ENCODE data around the gene KIR3DL1.
"Not testable (repeated sequence)": the region's sequence is repeated elsewhere in the genome, so short reads cannot be mapped to it uniquely, and the experiment has no call there.

Gene KIR3DL1

GRCh38 chr19:54816251-54816650, at the start of gene KIR3DL1:
Gene KIR3DL1, plus strand, starts transcription at chr19:54816468.
- not testable (repeated sequence) for H3K4me3 ChIP-seq (ENCODE audit: low read length); H3K9ac ChIP-seq (ENCODE audit: low read length); H3K4me1 ChIP-seq (ENCODE audit: control insufficient read depth, insufficient read depth, low read length); H3K36me3 ChIP-seq (ENCODE audit: control insufficient read depth, insufficient read depth, low read length); H3K9me3 ChIP-seq (ENCODE audit: control insufficient read depth, low read length); H3K27me3 ChIP-seq (ENCODE audit: control insufficient read depth, insufficient read depth, low read length)

DNA sequence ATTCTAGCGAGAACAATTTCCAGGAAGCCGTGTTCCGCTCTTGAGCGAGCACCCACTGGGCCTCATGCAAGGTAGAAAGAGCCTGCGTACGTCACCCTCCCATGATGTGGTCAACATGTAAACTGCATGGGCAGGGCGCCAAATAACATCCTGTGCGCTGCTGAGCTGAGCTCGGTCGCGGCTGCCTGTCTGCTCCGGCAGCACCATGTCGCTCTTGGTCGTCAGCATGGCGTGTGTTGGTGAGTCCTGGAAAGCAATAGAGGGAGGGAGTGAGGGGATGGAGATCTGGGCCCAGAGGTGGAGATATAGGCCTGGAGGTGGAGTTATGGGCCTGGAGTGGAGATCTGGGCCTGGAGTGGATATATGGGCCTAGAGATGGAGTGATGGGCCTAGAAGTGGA, 46.6 kb upstream of the KIR3DL1 start, which contains the start of gene KIR2DL1:
TSS of gene KIR2DL1 (plus strand) at position 148 of the 400 bp plus-strand sequence. CDS start at position 206, 58 bp downstream.
- H3K9ac ChIP-seq (ENCODE audit: low read length); H3K9me3 ChIP-seq (ENCODE audit: control insufficient read depth, low read length); H3K4me3 ChIP-seq (ENCODE audit: low read length); H3K4me1 ChIP-seq (ENCODE audit: control insufficient read depth, insufficient read depth, low read length); H3K36me3 ChIP-seq (ENCODE audit: control insufficient read depth, insufficient read depth, low read length); H3K27me3 ChIP-seq (ENCODE audit: control insufficient read depth, insufficient read depth, low read length): not testable (repeated sequence)

DNA sequence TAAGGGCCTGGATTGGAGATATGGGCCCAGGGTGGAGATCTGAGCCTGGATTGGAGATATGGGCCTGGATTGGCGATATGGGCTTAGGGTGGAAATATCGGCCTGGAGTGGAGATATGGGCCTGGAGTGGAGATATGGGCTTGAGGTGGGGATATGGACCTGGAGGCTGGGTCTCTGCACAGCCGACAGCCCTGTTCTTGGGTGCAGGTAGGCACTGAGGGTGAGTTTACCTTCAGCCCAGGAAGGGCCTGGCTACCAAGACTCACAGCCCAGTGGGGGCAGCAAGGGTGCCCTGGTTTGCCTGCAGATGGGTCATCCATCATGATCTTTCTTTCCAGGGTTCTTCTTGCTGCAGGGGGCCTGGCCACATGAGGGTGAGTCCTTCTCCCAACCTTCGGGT, 45.8 kb upstream of the KIR3DL1 start:
- H3K9ac ChIP-seq (ENCODE audit: low read length); H3K4me1 ChIP-seq (ENCODE audit: control insufficient read depth, insufficient read depth, low read length); H3K9me3 ChIP-seq (ENCODE audit: control insufficient read depth, low read length); H3K27me3 ChIP-seq (ENCODE audit: control insufficient read depth, insufficient read depth, low read length); H3K36me3 ChIP-seq (ENCODE audit: control insufficient read depth, insufficient read depth, low read length); H3K4me3 ChIP-seq (ENCODE audit: low read length): not testable (repeated sequence)

- not testable (repeated sequence) for H3K27me3 ChIP-seq (ENCODE audit: control insufficient read depth, insufficient read depth, low read length); H3K4me3 ChIP-seq (ENCODE audit: low read length); H3K4me1 ChIP-seq (ENCODE audit: control insufficient read depth, insufficient read depth, low read length); H3K9me3 ChIP-seq (ENCODE audit: control insufficient read depth, low read length); H3K9ac ChIP-seq (ENCODE audit: low read length); H3K36me3 ChIP-seq (ENCODE audit: control insufficient read depth, insufficient read depth, low read length)
Measured at GRCh38 chr19:54771018-54771960, 45.0 kb upstream of the KIR3DL1 start.

GRCh38 chr19:54772666-54773065, 43.6 kb upstream of the KIR3DL1 start:
- not testable (repeated sequence) for H3K4me3 ChIP-seq (ENCODE audit: low read length); H3K36me3 ChIP-seq (ENCODE audit: control insufficient read depth, insufficient read depth, low read length); H3K9me3 ChIP-seq (ENCODE audit: control insufficient read depth, low read length); H3K4me1 ChIP-seq (ENCODE audit: control insufficient read depth, insufficient read depth, low read length); H3K27me3 ChIP-seq (ENCODE audit: control insufficient read depth, insufficient read depth, low read length); H3K9ac ChIP-seq (ENCODE audit: low read length)

- not testable (repeated sequence) for H3K9me3 ChIP-seq (ENCODE audit: control insufficient read depth, low read length); H3K4me3 ChIP-seq (ENCODE audit: low read length); H3K36me3 ChIP-seq (ENCODE audit: control insufficient read depth, insufficient read depth, low read length); H3K4me1 ChIP-seq (ENCODE audit: control insufficient read depth, insufficient read depth, low read length); H3K27me3 ChIP-seq (ENCODE audit: control insufficient read depth, insufficient read depth, low read length); H3K9ac ChIP-seq (ENCODE audit: low read length)
Measured at GRCh38 chr19:54775095-54775815, 41.0 kb upstream of the KIR3DL1 start.

DNA sequence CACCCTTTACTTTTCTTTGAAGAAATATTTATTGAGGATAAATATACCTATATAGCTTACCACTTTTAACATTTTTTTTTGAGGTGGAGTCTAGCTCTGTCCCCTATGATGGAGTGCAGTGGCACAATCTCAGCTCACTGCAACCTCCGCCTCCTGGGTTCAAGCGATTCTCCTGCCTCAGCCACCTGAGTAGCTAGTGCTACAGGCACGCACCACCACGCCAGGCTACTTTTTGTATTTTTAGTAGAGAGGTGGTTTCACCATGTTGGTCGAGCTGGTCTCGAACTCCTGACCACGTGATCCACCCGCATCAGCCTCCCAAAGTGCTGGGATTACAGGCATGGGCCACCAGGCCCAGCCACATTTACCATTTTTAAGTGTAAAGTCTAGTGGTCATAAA, 40.4 kb upstream of the KIR3DL1 start:
- H3K27me3 ChIP-seq (ENCODE audit: control insufficient read depth, insufficient read depth, low read length); H3K4me1 ChIP-seq (ENCODE audit: control insufficient read depth, insufficient read depth, low read length); H3K36me3 ChIP-seq (ENCODE audit: control insufficient read depth, insufficient read depth, low read length); H3K9me3 ChIP-seq (ENCODE audit: control insufficient read depth, low read length); H3K4me3 ChIP-seq (ENCODE audit: low read length); H3K9ac ChIP-seq (ENCODE audit: low read length): not testable (repeated sequence)

- H3K27me3 ChIP-seq (ENCODE audit: control insufficient read depth, insufficient read depth, low read length); H3K4me1 ChIP-seq (ENCODE audit: control insufficient read depth, insufficient read depth, low read length); H3K4me3 ChIP-seq (ENCODE audit: low read length); H3K36me3 ChIP-seq (ENCODE audit: control insufficient read depth, insufficient read depth, low read length); H3K9ac ChIP-seq (ENCODE audit: low read length); H3K9me3 ChIP-seq (ENCODE audit: control insufficient read depth, low read length): not testable (repeated sequence)
Measured at GRCh38 chr19:54777851-54778250, 38.4 kb upstream of the KIR3DL1 start.

GRCh38 chr19:54778896-54779295, 37.4 kb upstream of the KIR3DL1 start:
- H3K9me3 ChIP-seq (ENCODE audit: control insufficient read depth, low read length); H3K9ac ChIP-seq (ENCODE audit: low read length); H3K36me3 ChIP-seq (ENCODE audit: control insufficient read depth, insufficient read depth, low read length); H3K4me1 ChIP-seq (ENCODE audit: control insufficient read depth, insufficient read depth, low read length); H3K4me3 ChIP-seq (ENCODE audit: low read length); H3K27me3 ChIP-seq (ENCODE audit: control insufficient read depth, insufficient read depth, low read length): not testable (repeated sequence)

GRCh38 chr19:54782916-54783315, 33.4 kb upstream of the KIR3DL1 start:
- not testable (repeated sequence) for H3K9me3 ChIP-seq (ENCODE audit: control insufficient read depth, low read length); H3K9ac ChIP-seq (ENCODE audit: low read length); H3K27me3 ChIP-seq (ENCODE audit: control insufficient read depth, insufficient read depth, low read length); H3K4me3 ChIP-seq (ENCODE audit: low read length); H3K4me1 ChIP-seq (ENCODE audit: control insufficient read depth, insufficient read depth, low read length); H3K36me3 ChIP-seq (ENCODE audit: control insufficient read depth, insufficient read depth, low read length)

DNA sequence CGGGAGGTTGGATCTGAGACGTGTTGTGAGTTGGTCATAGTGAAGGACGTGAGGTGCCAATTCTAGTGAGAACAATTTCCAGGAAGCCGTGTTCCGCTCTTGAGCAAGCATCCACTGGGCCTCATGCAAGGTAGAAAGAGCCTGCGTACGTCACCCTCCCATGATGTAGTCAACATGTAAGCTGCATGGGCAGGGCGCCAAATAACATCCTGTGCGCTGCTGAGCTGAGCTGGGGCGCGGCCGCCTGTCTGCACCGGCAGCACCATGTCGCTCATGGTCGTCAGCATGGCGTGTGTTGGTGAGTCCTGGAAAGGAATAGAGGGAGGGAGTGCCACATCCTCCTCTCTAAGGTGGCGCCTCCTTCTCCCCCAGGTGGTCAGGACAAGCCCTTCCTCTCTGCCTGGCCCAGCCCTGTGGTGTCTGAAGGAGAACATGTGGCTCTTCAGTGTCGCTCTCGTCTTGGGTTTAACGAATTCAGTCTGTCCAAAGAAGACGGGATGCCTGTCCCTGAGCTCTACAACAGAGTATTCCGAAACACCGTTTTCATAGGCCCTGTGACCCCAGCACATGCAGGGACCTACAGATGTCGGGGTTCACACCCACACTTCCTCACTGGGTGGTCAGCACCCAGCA, 30.1 kb upstream of the KIR3DL1 start:
- H3K27me3 ChIP-seq (ENCODE audit: control insufficient read depth, insufficient read depth, low read length); H3K36me3 ChIP-seq (ENCODE audit: control insufficient read depth, insufficient read depth, low read length); H3K4me1 ChIP-seq (ENCODE audit: control insufficient read depth, insufficient read depth, low read length); H3K9me3 ChIP-seq (ENCODE audit: control insufficient read depth, low read length); H3K9ac ChIP-seq (ENCODE audit: low read length); H3K4me3 ChIP-seq (ENCODE audit: low read length): not testable (repeated sequence)

- not testable (repeated sequence) for H3K4me3 ChIP-seq (ENCODE audit: low read length); H3K27me3 ChIP-seq (ENCODE audit: control insufficient read depth, insufficient read depth, low read length)
Measured at GRCh38 chr19:54788154-54788553, 28.1 kb upstream of the KIR3DL1 start.

More at GRCh38 chr19:54788154-54788553, 28.1 kb upstream of the KIR3DL1 start:
- H3K9ac ChIP-seq (ENCODE audit: low read length); H3K9me3 ChIP-seq (ENCODE audit: control insufficient read depth, low read length); H3K36me3 ChIP-seq (ENCODE audit: control insufficient read depth, insufficient read depth, low read length); H3K4me1 ChIP-seq (ENCODE audit: control insufficient read depth, insufficient read depth, low read length): not testable (repeated sequence)
